Fibroblast of lung (primary cell): ENCODE measurements around the gene FXYD4. TPM values are rescaled to one million over a fixed set of nuclear protein-coding genes. Genes with fewer than 3 reads are reported as not detected.
A peak's percentile ranks its signal among the peaks of the same experiment; 100 is the strongest.
"Not testable (repeated sequence)": the region's sequence is repeated elsewhere in the genome, so short reads cannot be mapped to it uniquely, and the experiment has no call there.

ENCODE experiments used
- DNase-seq, 2 donors: peaks; one replicate each; pipeline versions ENCODE4 v3.0.0 to v3.0.0-alpha.2; 2010; ENCODE audit warnings: low read depth in 2 of 2
- H2AFZ ChIP-seq: 2 replicates; pipeline ENCODE4 v1.5.1; 2012; ENCODE audit warnings: low read length, control low read depth, inconsistent platforms
- H3K27ac ChIP-seq: 2 replicates; pipeline ENCODE4 v1.5.1; 2011; ENCODE audit warnings: low read length, control low read depth; ENCODE audit not compliant: insufficient read depth
- H3K27me3 ChIP-seq: 2 replicates; pipeline ENCODE4 v1.5.1; 2011; ENCODE audit warnings: mild to moderate bottlenecking, low read length; ENCODE audit not compliant: control insufficient read depth, insufficient read depth
- H3K36me3 ChIP-seq: 2 replicates; pipeline ENCODE4 v1.5.1; 2011; ENCODE audit warnings: low read length; ENCODE audit not compliant: control insufficient read depth, insufficient read depth
- H3K4me1 ChIP-seq: 2 replicates; pipeline ENCODE4 v1.5.1; 2011; ENCODE audit warnings: low read length; ENCODE audit not compliant: control insufficient read depth, insufficient read depth; ENCODE audit errors: extremely low read depth
- H3K4me2 ChIP-seq: 2 replicates; pipeline ENCODE4 v1.5.1; 2011; ENCODE audit warnings: low read length, control low read depth; ENCODE audit not compliant: insufficient read depth; ENCODE audit errors: extremely low read depth
- H3K4me3 ChIP-seq, 4 experiments: fragments of 200-600 bp in 1 of 4; sonication (generic) in 1 of 4; replicated peaks in 1 of 4; 2 replicates each; pipeline ENCODE4 v1.5.1; 2011 to 2016; ENCODE audit warnings: low read length in 4 of 4, low read depth in 3 of 4, mild to moderate bottlenecking in 3 of 4, control low read depth in 2 of 4, inconsistent platforms in 1 of 4, mixed read lengths in 1 of 4; ENCODE audit not compliant: insufficient read depth in 1 of 4; ENCODE audit errors: control extremely low read depth in 1 of 4
- H3K79me2 ChIP-seq: 2 replicates; pipeline ENCODE4 v1.5.1; 2012; ENCODE audit warnings: mild to moderate bottlenecking, low read length, inconsistent platforms; ENCODE audit not compliant: control insufficient read depth, insufficient read depth
- H3K9ac ChIP-seq: 2 replicates; pipeline ENCODE4 v1.5.1; 2011; ENCODE audit warnings: mild to moderate bottlenecking, low read length, control low read depth; ENCODE audit not compliant: insufficient read depth
- H3K9me3 ChIP-seq: 2 replicates; pipeline ENCODE4 v1.5.1; 2012; ENCODE audit warnings: low read depth, low read length; ENCODE audit not compliant: control insufficient read depth, insufficient read depth
- H4K20me1 ChIP-seq: 2 replicates; pipeline ENCODE4 v1.5.1; 2011; ENCODE audit warnings: low read length; ENCODE audit not compliant: control insufficient read depth, insufficient read depth; ENCODE audit errors: extremely low read depth
- CTCF ChIP-seq, 2 donors: IDR thresholded peaks in 1 of 2; conservative IDR thresholded peaks in 1 of 2; 1 replicate in 1 of 2; 2 replicates in 1 of 2; pipeline ENCODE4 v1.5.1; 2011 to 2012; ENCODE audit warnings: low read length in 2 of 2, control low read depth in 1 of 2, inconsistent platforms in 1 of 2, low read depth in 1 of 2, mild to moderate bottlenecking in 1 of 2
- EZH2 ChIP-seq: IDR thresholded peaks from 2 replicates; pipeline ENCODE4 v1.5.1; 2012; ENCODE audit warnings: low read length, control low read depth, mild to moderate bottlenecking; ENCODE audit errors: missing control alignments
- polyA plus RNA-seq, 2 donors: library from polyadenylated mRNA; depleted of rRNA in 1 of 2; stranded (reverse) in 1 of 2; unstranded in 1 of 2; fragments of >200 nt; gene quantifications; 2 replicates each; pipeline ENCODE4 v1.2.1, GENCODE V29; 2011 to 2012; ENCODE audit warnings: missing spikeins in 1 of 2
- total RNA-seq: library from RNA; depleted of rRNA; stranded (reverse); fragments of >200 nt; gene quantifications from 2 replicates; pipeline ENCODE4 v1.2.1, GENCODE V29; 2014

FXYD4 gene
- total and polyA plus RNA-seq, 2 donors (not counting 1 experiment from before 2014, with no cell fraction given), result not detected

DNA sequence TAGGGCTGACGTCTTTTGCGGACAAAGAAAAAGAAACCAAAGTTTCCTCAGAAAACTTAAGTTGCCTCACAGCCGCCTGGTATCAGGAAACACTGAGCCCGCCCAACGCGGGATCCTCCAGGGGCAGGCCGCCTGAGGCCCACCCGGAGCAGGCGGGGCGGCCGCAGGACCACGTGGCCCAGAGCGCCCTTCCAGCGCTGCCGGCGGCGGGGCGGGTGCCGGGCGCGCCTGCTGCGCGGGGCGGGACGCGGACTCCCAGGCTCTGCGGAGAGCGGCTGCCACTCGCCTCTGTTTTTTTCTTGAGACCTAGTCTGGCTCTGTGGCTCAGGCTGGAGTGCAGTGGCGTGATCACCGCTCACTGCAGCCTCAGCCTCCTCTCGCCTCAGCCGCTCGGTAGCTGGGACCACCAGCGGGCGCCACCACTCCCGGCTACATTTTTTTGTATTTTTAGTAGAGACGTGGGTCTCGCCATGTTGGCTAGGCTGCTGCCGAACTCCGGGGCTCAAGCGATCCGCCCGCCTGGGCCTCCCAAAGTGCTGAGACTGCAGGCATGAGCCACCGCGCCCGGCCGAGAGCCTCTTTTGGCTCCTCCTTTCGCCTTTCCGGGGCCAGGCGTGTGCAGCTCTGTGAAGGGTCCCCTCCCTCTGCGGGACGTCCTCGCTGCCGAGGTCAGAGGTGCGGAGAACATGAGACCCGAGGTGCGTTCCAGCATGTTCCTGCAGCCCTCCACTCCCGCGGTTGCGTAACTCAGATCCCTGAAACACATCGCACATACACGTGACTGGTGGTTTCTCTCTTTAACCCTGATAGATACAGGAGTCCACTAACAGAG lies 49.1 kb downstream of the FXYD4 start:
- H3K4me3 ChIP-seq, result peak overlapping the region; percentile 47 to 63 (median 54)
- no peaks in the 10 kb centered on the region for H3K9me3 ChIP-seq
- no peaks in the 10 kb centered on the region for H3K36me3 ChIP-seq
- H3K79me2 ChIP-seq, result no peaks in the 10 kb centered on the region
- H4K20me1 ChIP-seq, result no peaks in the 10 kb centered on the region
- H3K27ac ChIP-seq, result peak overlapping the region; percentile 96
- peak overlapping the region; percentile 78 for H3K4me2 ChIP-seq
- no peaks in the 10 kb centered on the region for H3K27me3 ChIP-seq
- TF ChIP-seq CTCF (conservative IDR thresholded peaks at IDR 0.05 in 1 of 2, IDR thresholded peaks at IDR 0.05 in 1 of 2; ENCODE audit: low read depth in 1 of 2, low read length in 2 of 2) (peak in 1 of 2 donors; percentile 18), EZH2 (no peak)
- H2AFZ ChIP-seq, result peak overlapping the region; percentile 96
- H3K9ac ChIP-seq, result peak overlapping the region; percentile 78
- H3K4me1 ChIP-seq, result peaks cover 7% of the 10 kb centered on the region
- DNase-seq, result peak; percentile 83 to 91

DNA sequence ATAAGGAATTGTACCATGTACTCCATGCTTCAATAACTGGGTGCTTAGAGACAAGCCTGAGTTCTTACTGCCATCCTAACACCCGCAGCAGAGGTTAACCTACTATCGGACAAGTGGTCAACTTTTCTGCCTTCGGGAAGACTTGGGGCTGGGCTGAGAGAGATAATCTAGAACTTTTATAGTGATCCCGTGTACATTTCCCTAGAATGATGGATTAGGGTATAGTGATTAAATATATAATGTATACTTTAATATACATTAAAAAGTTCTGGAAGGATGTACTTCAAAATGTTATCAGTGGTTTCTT lies 49.7 kb downstream of the FXYD4 start:
- Histone ChIP-seq H3K9me3 (no peaks in the 10 kb centered on the region), H3K27ac (peak overlapping the region; percentile 96), H3K4me1 (peaks cover 7% of the 10 kb centered on the region), H3K36me3 (no peaks in the 10 kb centered on the region), H3K4me3 (peak overlapping the region; percentile 25 to 63 (median 53)), H3K9ac (peak overlapping the region; percentile 78), H4K20me1 (no peaks in the 10 kb centered on the region), H3K4me2 (peak overlapping the region; percentile 49), H3K79me2 (no peaks in the 10 kb centered on the region), H2AFZ (peak overlapping the region; percentile 87), H3K27me3 (no peaks in the 10 kb centered on the region)
- no peak for DNase-seq
- no peak for TF ChIP-seq EZH2
- no peak for TF ChIP-seq CTCF (conservative IDR thresholded peaks at IDR 0.05 in 1 of 2, IDR thresholded peaks at IDR 0.05 in 1 of 2; ENCODE audit: low read depth in 1 of 2, low read length in 2 of 2)

- no peaks in the 10 kb centered on the region for H4K20me1 ChIP-seq
- H3K9me3 ChIP-seq, result no peaks in the 10 kb centered on the region
- H3K4me3 ChIP-seq, result peak overlapping the region in 2 of 4 experiments; percentile 47 to 63
- H3K4me2 ChIP-seq, result no peak overlapping the region
- no peaks in the 10 kb centered on the region for H3K27me3 ChIP-seq
- H3K27ac ChIP-seq, result no peak overlapping the region
- H2AFZ ChIP-seq, result no peak overlapping the region
- peaks cover 7% of the 10 kb centered on the region for H3K4me1 ChIP-seq
- no peak for DNase-seq
- H3K79me2 ChIP-seq, result no peaks in the 10 kb centered on the region
- TF ChIP-seq CTCF (conservative IDR thresholded peaks at IDR 0.05 in 1 of 2, IDR thresholded peaks at IDR 0.05 in 1 of 2; ENCODE audit: low read depth in 1 of 2, low read length in 2 of 2), result no peak
- no peak for TF ChIP-seq EZH2
- no peaks in the 10 kb centered on the region for H3K36me3 ChIP-seq
- no peak overlapping the region for H3K9ac ChIP-seq
These were observed 50.1 kb downstream of the FXYD4 start for GRCh38 chr10:43421519-43421918.

DNA sequence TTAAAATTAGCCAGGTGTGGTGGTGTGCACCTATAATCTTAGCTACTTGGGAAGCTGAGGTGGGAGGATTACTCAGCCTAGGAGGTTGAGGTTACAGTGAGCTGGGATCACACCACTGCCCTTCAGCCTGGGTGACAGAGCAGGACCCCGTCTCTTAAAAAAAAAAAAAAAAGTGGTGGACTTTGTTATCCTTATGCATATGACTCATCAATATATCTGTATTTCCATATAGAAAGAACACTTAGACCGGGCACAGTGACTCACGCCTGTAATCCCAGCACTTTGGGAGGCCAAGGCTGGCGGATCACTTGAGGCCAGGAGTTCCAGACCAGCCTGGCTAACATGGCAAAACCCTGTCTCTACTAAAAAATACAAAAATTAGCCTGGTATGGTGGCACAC lies 50.5 kb downstream of the FXYD4 start:
- not testable (repeated sequence) for H3K4me2 ChIP-seq, H3K4me3 ChIP-seq, H3K9ac ChIP-seq, H3K27ac ChIP-seq, H3K79me2 ChIP-seq, H3K9me3 ChIP-seq, H3K36me3 ChIP-seq, H3K4me1 ChIP-seq, H3K27me3 ChIP-seq, H4K20me1 ChIP-seq, DNase-seq, H2AFZ ChIP-seq
